GM19438 (cell line): ENCODE results near the gene PRAMEF8.
"Not testable (repeated sequence)": the region's sequence is repeated elsewhere in the genome, so short reads cannot be mapped to it uniquely, and the experiment has no call there.

Experiments used
- ATAC-seq: cut with Tn5 transposase; IDR thresholded peaks from one replicate; pipeline ENCODE4 v1.9.1; 2021; ENCODE audit warnings: low read depth; ENCODE audit not compliant: unreplicated experiment

The PRAMEF8 gene

GRCh38 chr1:13285037-13285436, at the start of gene PRAMEF8:
Gene PRAMEF8 (minus strand): TSS chr1:13285137. CDS start chr1:13284091, 1,046 bp downstream.
- not testable (repeated sequence) for ATAC-seq

- ATAC-seq = not testable (repeated sequence)
Observed at GRCh38 chr1:13315281-13315680, 30.3 kb upstream of the PRAMEF8 start, which contains the start of gene PRAMEF15. Gene PRAMEF15 (plus strand): TSS chr1:13315581. CDS start chr1:13318408, 2,827 bp downstream.

- ATAC-seq = not testable (repeated sequence)
Observed at GRCh38 chr1:13303239-13303638, 18.3 kb upstream of the PRAMEF8 start, which contains the start of gene PRAMEF33. Gene PRAMEF33 (plus strand): TSS chr1:13303539. CDS start chr1:13305955, 2,416 bp downstream.

- not testable (repeated sequence) for ATAC-seq
Observed at GRCh38 chr1:13302197-13302596, 17.3 kb upstream of the PRAMEF8 start.

- ATAC-seq = not testable (repeated sequence)
Observed at GRCh38 chr1:13298699-13299098, 13.8 kb upstream of the PRAMEF8 start.

- ATAC-seq = not testable (repeated sequence)
Observed at GRCh38 chr1:13297216-13297931, 12.4 kb upstream of the PRAMEF8 start.

GRCh38 chr1:13289030-13289429, 4.1 kb upstream of the PRAMEF8 start:
- ATAC-seq = not testable (repeated sequence)

GRCh38 chr1:13279617-13280016, 5.3 kb downstream of the PRAMEF8 start:
- not testable (repeated sequence) for ATAC-seq

- ATAC-seq = not testable (repeated sequence)
Observed at GRCh38 chr1:13277016-13277415, 7.9 kb downstream of the PRAMEF8 start.

- ATAC-seq = not testable (repeated sequence)
Observed at GRCh38 chr1:13265124-13265523, 19.8 kb downstream of the PRAMEF8 start.

GRCh38 chr1:13253898-13254297, 31.0 kb downstream of the PRAMEF8 start, which contains the start of gene PRAMEF5:
Gene PRAMEF5 (plus strand): TSS chr1:13254198. CDS start chr1:13259269, 5,071 bp downstream.
- ATAC-seq = not testable (repeated sequence)

GRCh38 chr1:13247122-13247521, 37.8 kb downstream of the PRAMEF8 start:
- ATAC-seq = not testable (repeated sequence)

- ATAC-seq = not testable (repeated sequence)
Observed at GRCh38 chr1:13246554-13246871, 38.4 kb downstream of the PRAMEF8 start.

GRCh38 chr1:13245841-13246553, 38.9 kb downstream of the PRAMEF8 start:
- not testable (repeated sequence) for ATAC-seq

GRCh38 chr1:13243536-13244263, 41.2 kb downstream of the PRAMEF8 start:
- not testable (repeated sequence) for ATAC-seq

- ATAC-seq = not testable (repeated sequence)
Observed at GRCh38 chr1:13239633-13240032, 45.3 kb downstream of the PRAMEF8 start.

GRCh38 chr1:13237572-13237971, 47.4 kb downstream of the PRAMEF8 start:
- ATAC-seq = not testable (repeated sequence)

- not testable (repeated sequence) for ATAC-seq
Observed at GRCh38 chr1:13234057-13234456, 50.9 kb downstream of the PRAMEF8 start.

GRCh38 chr1:13232056-13232455, 52.9 kb downstream of the PRAMEF8 start:
- ATAC-seq = not testable (repeated sequence)
